OCI-LY7 (cell line): ENCODE data around the gene COL23A1. TPM values are rescaled to one million over a fixed set of nuclear protein-coding genes. Genes with fewer than 3 reads are reported as not detected.

Source experiments
- BruUV-seq: library from RNA; stranded (reverse); fragments of 400-500 nt; replicated peaks from 2 replicates; lab custom pipeline; 2021; lab: Mats Ljungman, UMichigan
- CTCF ChIA-PET: fragments of 300-600 bp; sonication (Branson Sonifier 250); formaldehyde crosslinking; loops from one replicate; lab custom pipeline; 2022; ENCODE audit warnings: antibody characterized with exemption; ENCODE audit not compliant: unreplicated experiment; lab: Charles Lee
- POLR2A ChIA-PET: fragments of 300-600 bp; sonication (Branson Sonifier 250); formaldehyde crosslinking; loops from one replicate; lab custom pipeline; 2022; ENCODE audit warnings: antibody characterized with exemption; lab: Charles Lee
- DNase-seq: peaks from one replicate; pipeline ENCODE4 v3.0.0-alpha.2; 2015; ENCODE audit warnings: low spot score
- H2AFZ ChIP-seq: fragments of 200-600 bp; sonication (generic), shearing (Covaris generic); 2 replicates; pipeline ENCODE4 v1.6.1; 2014; ENCODE audit warnings: mild to moderate bottlenecking, antibody characterized with exemption, low read length, moderate library complexity
- H3K27ac ChIP-seq: fragments of 200-600 bp; sonication (generic); 2 replicates; pipeline ENCODE4 v1.5.1; 2014; ENCODE audit warnings: mixed run types, low read depth, mild to moderate bottlenecking, moderate library complexity, low read length, inconsistent platforms; ENCODE audit not compliant: poor library complexity, severe bottlenecking
- H3K36me3 ChIP-seq: fragments of 200-600 bp; sonication (generic); 2 replicates; pipeline ENCODE4 v1.6.1; 2014; ENCODE audit warnings: mild to moderate bottlenecking, antibody characterized with exemption, low read length, moderate library complexity, mixed read lengths; ENCODE audit not compliant: insufficient read depth
- H3K4me1 ChIP-seq: fragments of 200-600 bp; sonication (generic); 2 replicates; pipeline ENCODE4 v1.5.1; 2014; ENCODE audit warnings: mild to moderate bottlenecking, low read length; ENCODE audit not compliant: insufficient read depth, poor library complexity, severe bottlenecking
- H3K4me2 ChIP-seq: fragments of 200-600 bp; sonication (generic); 2 replicates; pipeline ENCODE4 v1.6.1; 2014; ENCODE audit warnings: mild to moderate bottlenecking, low read length
- H3K4me3 ChIP-seq: fragments of 200-600 bp; sonication (generic); 2 replicates; pipeline ENCODE4 v1.5.1; 2014; ENCODE audit warnings: mild to moderate bottlenecking, low read depth, low read length; ENCODE audit not compliant: poor library complexity, severe bottlenecking
- H3K79me2 ChIP-seq: fragments of 200-600 bp; sonication (generic); 2 replicates; pipeline ENCODE4 v1.6.1; 2016; ENCODE audit warnings: low read depth, mild to moderate bottlenecking, low read length, moderate library complexity, mixed read lengths; ENCODE audit not compliant: insufficient read depth
- H3K9me2 ChIP-seq: fragments of 200-600 bp; sonication (generic); 2 replicates; pipeline ENCODE4 v1.6.1; 2016; ENCODE audit warnings: mild to moderate bottlenecking, low read length, mixed read lengths; ENCODE audit not compliant: insufficient read depth
- H3K9me3 ChIP-seq: fragments of 200-600 bp; sonication (generic); 2 replicates; pipeline ENCODE4 v1.6.1; 2014; ENCODE audit warnings: mild to moderate bottlenecking, mixed run types, low read length, mixed read lengths
- H4K20me1 ChIP-seq: fragments of 200-600 bp; sonication (generic); 2 replicates; pipeline ENCODE4 v1.6.1; 2014; ENCODE audit warnings: mild to moderate bottlenecking, antibody characterized with exemption, low read length, moderate library complexity, mixed read lengths; ENCODE audit not compliant: insufficient read depth
- EZH2phosphoT487 ChIP-seq: fragments of 200-600 bp; sonication (generic); IDR thresholded peaks from 2 replicates; pipeline ENCODE4 v1.6.1; 2018; ENCODE audit warnings: low read depth, borderline replicate concordance, mild to moderate bottlenecking, mixed run types, antibody characterized with exemption, low read length, moderate library complexity, mixed read lengths
- intact Hi-C: fragments of 100-400 bp; cut with micrococcal nuclease; formaldehyde crosslinking; loops from one replicate; pipeline ENCODE4 v1.10.0; 2022; ENCODE audit not compliant: unreplicated experiment
- total RNA-seq, 2 experiments: library from RNA; depleted of rRNA in 1 of 2; stranded (reverse); fragments of >200 nt in 1 of 2; shearing (Covaris generic) in 1 of 2; gene quantifications; 2 replicates each; pipeline ENCODE4 v1.2.3, GENCODE V29; 2014 to 2022
- TF ChIP-seq, protein P1 (sequence below): fragments of 200-600 bp; sonication (generic); conservative IDR thresholded peaks from 2 replicates; pipeline ENCODE4 v1.5.1; 2014; ENCODE audit warnings: mild to moderate bottlenecking, antibody characterized with exemption, low read length, moderate library complexity, mixed read lengths

COL23A1 gene
- total RNA-seq, 2 experiments from 2014 or later: 0.53 TPM; not detected in 1

DNA sequence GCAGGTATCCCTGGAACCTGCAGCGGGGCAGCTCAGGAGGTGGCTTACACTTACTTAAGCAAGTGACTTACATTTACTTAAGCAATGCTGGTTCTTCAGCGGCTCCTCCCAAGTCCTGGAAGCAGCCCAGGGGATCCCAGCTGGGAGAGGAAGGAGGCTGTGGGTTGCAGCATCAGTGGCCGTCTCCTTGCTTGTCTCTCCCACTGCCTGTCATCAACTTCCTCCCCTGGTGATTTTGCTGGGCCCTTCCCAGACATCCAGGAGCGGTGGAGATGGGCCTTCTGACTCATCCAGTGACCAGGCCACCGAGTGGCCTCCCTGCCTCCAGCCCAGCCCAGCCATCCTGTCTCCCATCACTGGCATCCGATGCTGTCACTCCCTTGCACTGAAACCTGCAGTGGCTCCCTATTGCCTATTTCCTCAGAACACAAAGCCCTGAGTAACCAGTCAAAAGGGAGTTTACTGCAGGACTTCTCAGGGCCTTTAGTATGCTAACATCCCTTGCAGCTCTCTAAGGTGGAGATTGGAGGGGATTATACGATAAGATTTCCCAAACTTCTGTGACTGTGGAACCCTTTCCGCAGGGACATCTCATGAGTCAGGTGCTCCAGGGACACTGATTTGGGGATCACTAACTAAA lies 201.7 kb downstream of the COL23A1 start:
- no peaks in the 10 kb centered on the region for H3K79me2 ChIP-seq
- POLR2A ChIA-PET: no interaction called here
- CTCF ChIA-PET: no interaction called here
- no peaks in the 10 kb centered on the region for H3K4me1 ChIP-seq
- BruUV-seq: no TSS peak
- H4K20me1 ChIP-seq: no peaks in the 10 kb centered on the region
- no peak for DNase-seq
- H3K9me2 ChIP-seq: no peaks in the 10 kb centered on the region
- intact Hi-C loops: no loop called here
- TF ChIP-seq, protein P1, sequence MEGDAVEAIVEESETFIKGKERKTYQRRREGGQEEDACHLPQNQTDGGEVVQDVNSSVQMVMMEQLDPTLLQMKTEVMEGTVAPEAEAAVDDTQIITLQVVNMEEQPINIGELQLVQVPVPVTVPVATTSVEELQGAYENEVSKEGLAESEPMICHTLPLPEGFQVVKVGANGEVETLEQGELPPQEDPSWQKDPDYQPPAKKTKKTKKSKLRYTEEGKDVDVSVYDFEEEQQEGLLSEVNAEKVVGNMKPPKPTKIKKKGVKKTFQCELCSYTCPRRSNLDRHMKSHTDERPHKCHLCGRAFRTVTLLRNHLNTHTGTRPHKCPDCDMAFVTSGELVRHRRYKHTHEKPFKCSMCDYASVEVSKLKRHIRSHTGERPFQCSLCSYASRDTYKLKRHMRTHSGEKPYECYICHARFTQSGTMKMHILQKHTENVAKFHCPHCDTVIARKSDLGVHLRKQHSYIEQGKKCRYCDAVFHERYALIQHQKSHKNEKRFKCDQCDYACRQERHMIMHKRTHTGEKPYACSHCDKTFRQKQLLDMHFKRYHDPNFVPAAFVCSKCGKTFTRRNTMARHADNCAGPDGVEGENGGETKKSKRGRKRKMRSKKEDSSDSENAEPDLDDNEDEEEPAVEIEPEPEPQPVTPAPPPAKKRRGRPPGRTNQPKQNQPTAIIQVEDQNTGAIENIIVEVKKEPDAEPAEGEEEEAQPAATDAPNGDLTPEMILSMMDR: no peak
- TF ChIP-seq EZH2phosphoT487: no peak
- H3K4me2 ChIP-seq: no peak overlapping the region
- no peaks in the 10 kb centered on the region for H3K9me3 ChIP-seq
- no peak overlapping the region for H2AFZ ChIP-seq
- no peak overlapping the region for H3K4me3 ChIP-seq
- no peaks in the 10 kb centered on the region for H3K36me3 ChIP-seq
- no peak overlapping the region for H3K27ac ChIP-seq

DNA sequence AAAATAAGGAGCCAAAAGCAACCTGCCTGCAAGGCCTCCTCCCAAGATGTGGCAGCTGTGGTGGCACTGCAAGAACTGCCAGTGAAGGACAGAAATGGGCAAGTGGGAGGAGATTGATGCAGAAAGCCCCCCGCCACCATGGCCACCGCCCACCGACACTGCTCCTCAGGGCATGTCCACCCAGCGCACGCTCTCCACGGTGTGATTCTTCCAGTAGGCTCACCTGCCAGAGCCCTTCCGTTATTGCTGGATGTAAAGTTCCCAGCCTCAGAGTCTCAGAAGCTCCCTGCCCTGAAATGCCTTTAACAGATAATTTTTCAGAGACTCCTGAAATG lies 202.4 kb downstream of the COL23A1 start:
- no peak for DNase-seq
- Histone ChIP-seq H3K9me3 (no peaks in the 10 kb centered on the region), H3K79me2 (no peaks in the 10 kb centered on the region), H3K4me2 (no peak overlapping the region), H3K36me3 (no peaks in the 10 kb centered on the region), H4K20me1 (no peaks in the 10 kb centered on the region), H2AFZ (no peak overlapping the region), H3K4me1 (no peaks in the 10 kb centered on the region), H3K27ac (no peak overlapping the region), H3K9me2 (no peaks in the 10 kb centered on the region), H3K4me3 (no peak overlapping the region)
- CTCF ChIA-PET: no interaction called here
- TF ChIP-seq EZH2phosphoT487: no peak
- TF ChIP-seq, protein P1: no peak
- POLR2A ChIA-PET: no interaction called here
- intact Hi-C loops: no loop called here
- no TSS peak for BruUV-seq

DNA sequence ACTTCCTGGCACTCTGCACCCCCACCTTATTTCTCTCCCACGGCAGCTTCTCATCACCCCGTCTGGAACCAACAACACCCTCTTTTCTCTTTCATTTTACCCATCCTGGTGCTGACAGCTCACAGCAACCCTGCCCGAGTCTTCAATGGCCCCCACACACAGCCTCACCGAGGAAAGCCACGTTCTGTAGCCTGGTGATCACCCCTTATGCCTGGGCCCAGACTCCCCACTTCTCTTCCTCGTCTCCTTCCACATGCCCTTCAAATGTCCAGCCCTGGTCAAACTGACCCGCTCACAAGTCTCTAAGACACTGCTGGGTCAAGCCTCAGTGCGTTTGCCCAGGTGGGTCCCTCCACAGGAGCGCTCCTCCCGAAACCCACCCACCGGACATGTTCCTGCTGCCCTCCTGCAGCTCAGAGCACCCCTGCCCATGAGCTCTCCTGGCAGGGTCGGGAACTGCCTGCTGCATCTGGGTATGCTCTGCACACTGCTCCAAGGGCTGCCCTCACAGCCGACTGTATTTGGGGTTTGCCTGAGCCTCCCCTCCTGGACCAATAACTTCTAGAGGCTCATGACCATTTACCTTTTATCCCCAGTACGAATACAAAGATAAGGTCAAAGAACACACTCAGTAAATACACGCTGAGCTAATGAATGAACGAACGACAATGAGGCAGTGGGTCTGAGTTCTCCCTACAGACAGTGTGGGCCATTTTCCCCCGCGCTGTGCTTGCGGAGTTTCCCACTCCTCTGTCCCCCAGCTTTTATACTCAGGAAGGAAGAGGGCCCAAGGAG lies 202.9 kb downstream of the COL23A1 start:
- Histone ChIP-seq H3K27ac (no peak overlapping the region), H3K4me3 (no peak overlapping the region), H3K36me3 (no peaks in the 10 kb centered on the region), H3K9me3 (no peaks in the 10 kb centered on the region), H3K4me2 (no peak overlapping the region), H3K79me2 (no peaks in the 10 kb centered on the region), H4K20me1 (no peaks in the 10 kb centered on the region), H3K4me1 (no peaks in the 10 kb centered on the region), H3K9me2 (no peaks in the 10 kb centered on the region), H2AFZ (no peak overlapping the region)
- TF ChIP-seq EZH2phosphoT487: no peak
- intact Hi-C loops: no loop called here
- BruUV-seq: no TSS peak
- POLR2A ChIA-PET: no interaction called here
- CTCF ChIA-PET: no interaction called here
- no peak for DNase-seq
